ENCODE measurements around the gene BATF3.

BATF3 gene

DNA sequence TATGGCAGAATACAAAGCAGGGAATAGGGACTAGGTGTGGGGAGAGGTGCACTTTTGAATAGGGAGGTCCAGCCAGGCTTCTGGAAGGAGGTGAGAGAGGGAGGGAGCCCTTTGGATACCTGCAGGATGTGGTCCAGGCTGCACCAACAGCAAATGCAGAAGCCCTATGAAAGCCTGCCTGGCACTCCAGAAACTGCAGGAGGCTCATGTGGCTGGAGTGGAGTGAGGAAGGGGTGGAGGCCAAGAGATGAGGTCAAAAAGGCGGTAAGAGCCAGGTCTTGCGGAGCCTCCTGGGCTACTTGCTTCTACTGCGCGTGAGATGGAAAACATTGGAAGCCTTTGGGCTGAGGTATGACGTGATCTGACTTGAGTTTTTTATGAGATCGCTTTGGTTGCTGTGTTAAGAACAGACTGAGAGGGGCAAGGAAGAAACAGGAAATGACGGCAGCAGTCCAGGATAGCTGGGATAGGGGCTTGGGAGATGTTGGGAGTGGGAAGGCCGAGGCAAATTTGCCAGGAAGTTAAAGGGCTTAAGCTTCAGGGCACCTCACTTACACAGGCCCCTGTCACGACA, 4.4 kb upstream of the BATF3 start:
- no peak for DNase-seq (ENCODE audit: low read depth)

DNA sequence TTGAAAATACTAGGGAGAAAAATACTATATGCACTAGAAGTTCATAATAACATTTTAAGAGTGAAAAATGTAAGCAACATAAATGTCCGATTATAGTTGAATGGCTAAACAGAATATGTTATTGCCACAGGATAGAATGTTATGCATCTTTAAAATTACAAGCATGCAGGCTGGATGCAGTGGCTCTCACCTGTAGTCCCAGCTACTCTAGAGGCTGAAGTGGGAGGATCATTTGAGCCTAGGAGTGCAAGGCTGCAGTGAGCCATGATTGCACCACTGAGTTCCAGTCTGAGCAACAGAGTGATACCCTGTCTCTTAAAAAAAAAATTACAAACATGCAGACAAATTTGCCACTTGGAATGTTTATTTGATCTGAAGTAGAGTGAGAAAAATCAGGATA, 3.0 kb upstream of the BATF3 start:
- DNase-seq (ENCODE audit: low read depth): no peak

DNA sequence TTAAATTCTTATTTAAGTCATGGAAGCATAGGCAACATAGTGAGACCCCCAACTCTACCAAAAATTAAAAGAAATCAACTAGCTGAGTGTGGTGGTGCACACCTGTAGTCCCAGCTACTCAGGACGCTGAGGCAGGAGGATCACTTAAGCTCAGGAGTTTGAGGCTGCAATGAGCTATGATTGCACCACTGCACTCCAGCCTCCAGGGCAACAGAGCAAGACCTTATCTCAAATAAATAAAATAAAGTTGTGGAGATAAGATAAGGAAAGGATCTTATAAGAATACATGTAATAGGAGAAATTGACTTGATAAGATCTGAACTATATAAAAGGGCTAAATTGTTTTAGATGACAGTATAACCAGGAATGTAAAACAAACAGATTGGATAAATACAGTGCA, 2.3 kb upstream of the BATF3 start:
- no peak for DNase-seq (ENCODE audit: low read depth)

DNA sequence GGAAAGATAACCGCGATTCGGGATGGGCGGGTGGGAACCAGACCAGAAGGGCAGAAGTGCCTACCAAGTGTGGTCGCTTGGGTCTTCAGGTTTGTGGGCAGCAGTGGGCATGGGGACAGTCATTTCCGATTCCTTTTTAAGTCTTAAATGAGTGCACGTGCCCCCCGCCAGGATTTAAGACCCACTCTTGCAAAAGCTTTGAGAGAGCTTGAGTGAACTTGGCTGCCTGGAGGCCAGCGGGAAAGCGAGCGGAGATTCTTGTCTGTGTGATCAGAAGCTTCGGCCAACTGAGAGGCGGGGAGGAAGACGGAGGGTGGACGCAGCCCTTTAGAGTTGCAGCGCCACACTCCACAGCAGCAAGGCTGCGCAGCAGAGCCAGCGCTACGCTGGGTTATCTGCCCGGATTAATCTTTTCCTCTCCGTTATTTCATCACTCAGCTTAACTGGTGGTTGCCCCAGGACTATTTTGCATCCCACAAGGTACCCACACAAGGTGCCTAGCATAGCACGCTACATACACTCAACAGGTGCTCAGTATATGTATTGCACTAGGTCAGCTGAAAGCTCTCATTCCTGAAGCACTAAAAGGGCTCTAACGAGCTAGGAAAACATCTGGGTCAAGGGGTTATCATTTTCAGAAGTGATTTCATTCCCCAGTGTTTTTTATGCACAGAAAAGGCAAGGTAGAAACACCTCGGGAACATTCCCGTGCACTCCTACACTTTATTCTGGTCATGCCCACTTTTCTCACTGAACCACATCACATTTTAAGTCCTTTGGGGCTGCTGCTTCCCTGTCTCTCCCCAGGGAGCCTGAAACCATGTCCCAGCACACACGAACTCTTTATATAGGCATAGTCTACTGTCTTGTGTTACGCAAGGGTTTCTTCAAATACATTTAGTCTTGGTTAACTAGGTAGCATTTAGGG, 1.5 kb upstream of the BATF3 start:
- DNase-seq (ENCODE audit: low read depth): peak; percentile 48

DNA sequence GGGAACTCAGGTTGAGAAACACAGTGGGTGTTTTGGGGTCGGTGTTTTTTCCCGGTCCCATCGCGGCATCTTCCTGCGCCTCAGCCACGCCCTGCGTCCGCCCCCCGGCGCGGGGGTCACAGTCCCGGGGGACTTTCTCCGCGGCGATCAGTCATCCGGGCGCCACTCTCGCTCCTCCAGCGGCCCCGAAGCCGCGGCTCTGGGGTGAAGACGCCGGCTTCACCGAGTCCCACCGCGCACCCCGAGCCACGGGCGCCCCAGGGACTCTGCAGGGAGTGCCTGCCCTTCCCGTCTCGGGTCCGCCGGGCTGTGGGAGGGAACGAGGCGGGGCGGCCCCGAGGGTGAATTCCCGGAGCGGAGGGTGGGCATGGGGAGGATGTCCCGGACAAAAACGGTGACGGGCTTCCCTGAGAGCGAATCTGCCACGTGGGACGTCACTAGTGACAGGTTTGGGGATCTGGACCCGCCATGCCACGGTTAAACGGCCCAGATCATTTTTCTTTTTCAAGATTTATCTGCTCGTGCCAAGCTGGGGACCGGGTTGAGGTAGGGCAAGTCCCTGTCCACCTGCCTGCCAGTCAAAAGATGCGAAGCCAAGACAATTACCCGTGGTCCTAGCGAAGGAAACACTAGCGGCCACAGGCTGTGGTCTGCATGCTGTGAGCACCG, 717 bp upstream of the BATF3 start:
- DNase-seq (ENCODE audit: low read depth): peak; percentile 17

DNA sequence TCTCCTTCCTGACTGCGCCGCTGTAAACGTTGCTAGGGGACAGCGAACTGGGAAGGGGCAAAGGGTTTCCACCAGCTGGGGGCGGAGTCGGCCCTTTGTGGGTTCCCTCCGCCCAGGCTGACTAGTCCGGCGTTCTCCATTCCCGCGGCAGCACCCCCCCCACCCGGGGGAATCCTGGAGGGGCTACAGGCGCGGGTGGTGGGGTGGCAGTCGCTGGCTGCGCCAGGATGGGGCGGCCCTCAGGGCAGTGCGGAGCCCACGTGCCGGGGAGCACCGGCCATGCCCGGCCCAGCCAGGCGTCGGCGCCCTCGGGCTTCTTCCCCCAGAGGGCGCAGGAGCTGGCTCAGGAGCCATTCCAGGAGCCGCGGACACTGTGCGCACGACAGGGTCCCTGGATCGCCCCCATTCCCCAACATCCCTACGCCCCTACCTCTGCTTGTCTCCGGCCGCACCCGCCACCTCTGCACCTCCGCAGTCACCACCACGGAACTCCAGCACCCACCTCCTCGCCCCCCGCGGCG, 476 bp downstream of the BATF3 start:
- peak; percentile 18 for DNase-seq (ENCODE audit: low read depth)

DNA sequence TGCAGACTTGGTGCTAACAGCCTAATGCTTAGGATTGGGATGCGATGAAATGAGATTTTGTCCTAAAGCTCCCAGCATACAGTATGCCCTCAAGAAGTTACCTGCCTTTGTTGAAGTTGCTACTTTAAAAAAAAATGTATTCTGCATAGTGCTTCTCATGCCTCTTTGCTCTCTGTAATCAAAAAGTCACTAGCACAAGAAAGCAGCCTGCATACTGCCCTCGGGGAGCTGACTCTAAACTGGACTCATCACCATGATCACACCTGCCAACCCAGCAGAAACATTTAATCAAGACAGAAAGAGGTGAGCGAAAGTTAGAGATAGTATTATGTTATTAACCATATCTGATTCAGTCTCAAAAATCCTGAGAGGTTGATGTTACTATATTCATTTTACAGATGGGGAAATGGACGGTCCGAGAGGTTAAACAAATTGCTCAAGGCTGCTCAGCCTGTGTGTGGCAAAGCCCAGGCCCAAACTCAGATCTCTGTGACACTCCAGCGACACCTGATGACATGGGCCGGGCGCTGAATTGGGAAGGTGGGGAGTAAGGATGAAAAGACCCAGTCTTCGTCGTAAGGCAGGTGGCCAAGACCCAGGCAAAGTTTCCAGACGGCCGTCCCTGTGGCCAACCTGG, 1.1 kb downstream of the BATF3 start:
- no peak for DNase-seq (ENCODE audit: low read depth)

DNA sequence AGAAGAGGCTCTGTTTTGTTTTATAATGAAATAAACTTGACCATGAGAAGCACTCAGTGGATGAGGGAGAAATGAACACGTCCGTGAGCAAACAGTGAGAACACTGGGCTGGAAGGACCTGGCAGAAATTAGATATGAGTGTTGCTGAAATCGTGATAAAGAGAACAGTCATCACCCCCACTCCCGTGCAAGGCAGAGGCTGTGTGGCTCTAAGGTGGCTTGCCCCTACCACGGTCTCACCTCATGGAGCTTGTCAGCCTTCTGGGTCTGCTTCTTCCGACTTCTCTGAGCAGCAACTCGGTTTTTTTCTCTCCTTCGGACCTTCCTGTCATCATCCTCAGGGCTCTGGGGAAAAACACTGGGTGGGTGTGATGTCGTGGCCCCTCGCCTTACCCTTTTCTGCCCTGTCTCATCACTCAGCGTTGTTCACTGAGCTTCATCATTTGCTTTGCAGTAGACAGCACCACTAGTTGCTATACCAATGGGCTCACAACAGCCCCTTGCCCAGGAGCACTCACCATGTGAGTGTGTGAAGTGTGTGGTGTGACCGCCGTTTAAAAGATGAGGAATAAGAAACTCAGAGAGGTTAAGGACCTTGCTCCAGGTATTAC, 2.8 kb downstream of the BATF3 start:
- DNase-seq (ENCODE audit: low read depth): no peak

DNA sequence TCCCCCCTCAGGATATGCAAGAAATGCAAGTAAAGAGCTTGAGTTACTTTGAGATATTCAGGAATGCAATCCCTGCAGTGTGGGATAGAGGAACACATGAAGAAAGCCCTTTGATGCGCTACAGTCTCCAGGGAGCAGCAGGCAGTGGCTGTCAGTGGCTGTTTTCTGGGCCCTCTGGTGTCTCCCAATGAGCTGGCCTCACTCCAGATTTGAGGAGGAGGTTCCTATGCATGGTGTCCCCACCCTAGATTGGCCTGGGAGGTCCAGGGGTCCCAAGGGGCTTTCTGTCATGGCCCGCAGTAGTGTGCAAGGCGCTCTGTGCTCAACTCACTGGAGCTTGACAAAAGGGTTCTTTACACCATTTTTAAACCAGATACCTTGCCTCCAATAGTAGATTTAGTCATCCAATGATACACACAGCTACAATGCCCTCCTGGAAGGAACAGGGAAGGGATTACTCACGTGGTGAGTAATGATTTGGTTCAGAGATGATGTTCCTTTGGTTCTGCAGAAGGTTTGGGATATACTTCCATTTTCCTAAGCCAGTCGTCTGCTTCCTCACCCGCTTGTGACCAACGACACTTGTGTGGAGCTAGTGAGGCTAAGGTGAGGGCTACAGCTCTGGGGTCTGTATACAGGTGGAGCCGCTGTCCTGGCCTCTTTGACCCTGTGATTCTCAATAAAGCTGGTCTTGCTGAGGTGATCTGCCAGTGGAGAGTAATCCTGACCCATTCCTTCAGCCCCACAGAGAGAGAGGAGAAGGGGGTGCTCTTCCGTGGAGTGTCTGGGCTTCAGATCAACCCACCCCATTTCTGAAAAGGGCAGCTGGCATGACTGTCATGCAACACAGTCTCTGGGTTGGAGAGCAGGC, 6.6 kb downstream of the BATF3 start:
- DNase-seq (ENCODE audit: low read depth): no peak

DNA sequence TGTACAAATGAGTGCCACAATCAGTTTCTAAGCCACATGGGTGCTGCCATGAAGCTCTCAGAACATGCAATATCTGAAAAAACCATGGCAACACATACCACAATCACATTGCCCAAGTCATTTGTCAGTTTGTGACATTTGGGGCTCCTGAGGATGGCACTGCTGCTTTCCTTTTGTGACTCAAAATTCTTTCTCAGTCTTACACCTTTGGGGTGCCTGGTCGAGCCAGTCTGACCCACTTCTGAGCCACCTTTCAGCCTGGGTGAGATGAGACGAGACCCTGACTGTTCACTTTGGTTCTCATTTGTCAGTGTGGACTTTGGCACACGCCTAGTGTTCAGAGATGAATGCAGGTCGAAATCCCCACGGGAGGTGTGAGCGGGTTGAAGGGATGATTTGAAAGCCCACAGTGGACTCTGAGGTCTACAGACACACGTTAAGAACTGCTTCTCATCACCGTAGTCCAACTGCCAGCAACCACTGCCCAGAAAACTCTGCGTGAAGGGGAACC, 8.0 kb downstream of the BATF3 start:
- DNase-seq (ENCODE audit: low read depth): no peak

DNA sequence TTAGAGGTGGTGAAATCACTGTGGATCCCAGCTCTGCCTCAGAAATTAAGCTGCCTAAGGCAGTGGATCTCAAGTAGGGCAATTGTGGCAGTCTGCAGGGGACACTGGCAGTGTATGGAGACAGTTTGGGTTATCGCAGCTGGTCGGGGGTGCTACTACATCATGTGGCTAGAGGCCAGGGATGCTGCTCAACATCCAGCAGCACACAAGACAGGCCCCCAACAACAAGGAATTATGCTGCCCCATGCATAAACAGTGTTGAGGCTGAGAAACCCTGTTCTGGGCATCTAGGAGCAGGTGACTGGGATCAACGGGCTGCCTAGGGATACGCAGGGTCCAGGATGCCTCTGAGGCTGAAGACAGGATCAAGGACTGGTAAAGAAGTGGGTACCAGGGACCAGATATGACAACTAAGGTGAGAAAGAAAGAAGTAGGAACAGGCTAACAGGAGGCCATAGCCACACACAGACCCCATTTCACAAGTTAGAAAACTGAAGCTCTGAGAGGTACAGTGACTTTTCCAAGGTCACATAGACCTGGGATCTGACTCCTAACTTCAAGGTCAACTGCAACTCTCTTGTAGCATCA, 8.7 kb downstream of the BATF3 start:
- DNase-seq (ENCODE audit: low read depth): no peak

DNA sequence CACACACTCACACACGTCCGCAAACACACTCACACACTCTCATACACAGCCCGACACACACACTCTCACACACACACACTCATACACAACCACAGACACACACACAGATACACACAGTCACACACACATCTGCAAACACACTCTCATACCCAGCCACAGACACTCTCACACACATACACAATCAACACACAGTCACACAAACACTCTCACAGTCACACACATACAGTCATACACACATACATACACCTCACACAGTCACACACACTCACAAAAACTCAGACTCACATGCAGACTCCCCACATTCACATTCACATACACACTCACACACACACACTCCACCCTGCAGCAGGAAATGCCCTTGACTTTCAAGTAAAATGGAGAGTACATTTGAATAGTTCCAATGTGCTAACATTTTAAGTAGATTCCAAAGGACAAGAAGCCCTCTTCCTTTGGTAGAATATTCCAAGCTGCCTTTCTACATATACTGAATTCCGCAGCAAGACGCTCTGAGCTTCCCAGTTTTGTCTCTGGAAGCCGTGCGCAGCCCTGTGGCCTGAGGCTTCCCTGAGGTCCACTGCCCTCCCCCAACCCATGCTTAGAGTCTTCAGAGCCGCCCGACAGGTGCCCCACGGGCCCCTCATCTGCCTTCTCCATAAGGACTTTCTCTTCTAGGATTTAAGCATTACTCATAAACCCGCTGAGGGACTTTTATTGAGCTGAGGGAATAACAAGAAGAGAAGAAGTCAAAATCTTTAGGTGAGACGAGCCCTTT, 9.7 kb downstream of the BATF3 start:
- no peak for DNase-seq (ENCODE audit: low read depth)

DNA sequence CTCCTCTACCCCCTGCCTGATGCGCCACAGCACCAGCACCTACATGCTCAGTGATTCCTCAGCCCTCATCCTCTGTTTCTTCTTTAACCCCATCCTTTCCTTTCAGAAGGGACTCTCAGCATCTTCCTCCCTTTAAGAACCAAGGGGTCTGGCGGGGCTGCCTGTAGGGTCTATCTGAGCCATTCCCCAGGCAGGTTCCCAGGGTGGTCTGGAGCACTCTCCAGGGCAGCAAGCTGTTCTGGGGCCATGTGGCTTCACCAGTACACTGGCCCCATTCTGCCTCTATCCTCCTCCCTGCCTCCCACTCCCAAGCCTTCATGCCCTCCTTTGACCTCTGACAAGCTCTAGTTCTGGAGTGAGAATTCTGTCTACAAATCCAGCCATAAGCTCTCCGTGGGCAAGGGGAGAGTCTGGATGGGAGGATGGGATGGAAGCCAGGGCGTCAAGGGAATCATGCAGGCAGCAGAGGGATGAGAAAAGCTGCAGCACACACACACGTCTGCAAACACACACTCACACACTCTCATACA, 10.4 kb downstream of the BATF3 start:
- DNase-seq (ENCODE audit: low read depth): no peak

DNA sequence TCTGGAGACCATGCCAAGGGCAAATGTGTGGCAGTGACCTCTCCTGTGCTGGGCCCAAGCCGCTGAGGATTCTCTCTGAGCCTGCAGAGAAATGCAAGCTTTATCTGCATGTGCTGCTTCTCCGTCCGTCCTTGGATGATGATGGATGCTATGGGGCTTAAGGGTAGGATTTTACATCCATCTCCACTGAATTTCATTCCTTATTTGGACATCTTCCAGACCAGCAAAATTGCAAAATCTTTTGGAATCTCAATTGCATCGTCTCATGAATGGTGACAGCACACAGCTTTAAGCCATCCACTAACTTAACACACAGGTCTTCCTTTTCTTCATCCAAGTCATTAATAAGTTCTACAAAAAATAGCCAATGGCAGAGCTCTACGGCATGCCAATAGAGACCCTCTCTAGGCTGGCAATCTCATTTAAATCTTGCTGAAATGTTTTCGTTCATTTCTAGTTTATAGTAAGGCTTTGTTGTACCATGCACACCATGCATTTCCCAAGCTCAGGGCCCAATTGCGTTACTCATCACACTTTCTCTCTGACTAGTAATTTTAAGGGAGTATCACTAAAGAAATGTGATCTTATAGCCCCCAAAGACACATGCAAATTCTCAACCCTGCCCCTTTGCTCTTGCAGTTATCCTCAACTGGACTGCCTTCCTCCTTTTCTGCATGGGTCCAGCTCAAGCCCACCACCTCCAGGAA, 11.1 kb downstream of the BATF3 start:
- peak; percentile 39 for DNase-seq (ENCODE audit: low read depth)

DNA sequence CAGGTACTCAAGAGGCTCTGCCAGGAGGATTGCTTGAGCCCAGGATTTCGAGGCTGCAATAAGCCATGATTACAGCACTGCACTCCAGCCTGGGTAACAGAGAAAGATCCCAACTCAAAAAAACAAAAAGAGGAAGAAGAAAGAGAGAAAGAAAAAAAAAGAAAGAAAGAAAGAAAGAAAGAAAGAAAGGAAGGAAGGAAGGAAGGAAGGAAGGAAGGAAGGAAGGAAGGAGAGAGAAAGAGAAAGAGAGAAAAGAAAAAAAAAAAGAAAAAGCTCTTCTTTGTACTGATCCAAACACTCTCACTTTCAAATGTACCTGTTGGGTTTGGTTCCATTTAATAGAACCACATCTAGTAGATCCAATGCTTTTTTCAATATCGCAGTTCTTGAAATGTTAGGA, 11.8 kb downstream of the BATF3 start:
- DNase-seq (ENCODE audit: low read depth): no peak

DNA sequence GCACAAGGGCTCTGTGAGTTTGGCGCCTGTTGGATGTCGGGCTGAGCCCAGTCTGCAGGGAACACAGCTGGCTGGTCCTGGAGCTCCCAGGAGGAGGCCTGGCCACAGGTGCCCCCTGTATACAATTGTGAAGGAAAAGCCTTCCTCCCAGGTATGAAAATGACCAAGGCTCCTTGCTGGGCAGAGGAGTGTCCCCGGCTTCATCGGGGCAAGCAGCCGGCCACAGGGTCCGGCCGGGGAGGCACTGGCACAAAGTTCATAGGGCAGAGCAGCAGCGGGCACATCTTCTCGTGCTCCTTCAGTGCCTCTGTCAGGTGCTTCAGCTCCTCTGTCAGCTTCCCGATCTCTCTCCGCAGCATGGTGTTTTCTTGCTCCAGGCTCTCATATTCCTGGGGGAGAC, 13.0 kb downstream of the BATF3 start:
- DNase-seq (ENCODE audit: low read depth): no peak

DNA sequence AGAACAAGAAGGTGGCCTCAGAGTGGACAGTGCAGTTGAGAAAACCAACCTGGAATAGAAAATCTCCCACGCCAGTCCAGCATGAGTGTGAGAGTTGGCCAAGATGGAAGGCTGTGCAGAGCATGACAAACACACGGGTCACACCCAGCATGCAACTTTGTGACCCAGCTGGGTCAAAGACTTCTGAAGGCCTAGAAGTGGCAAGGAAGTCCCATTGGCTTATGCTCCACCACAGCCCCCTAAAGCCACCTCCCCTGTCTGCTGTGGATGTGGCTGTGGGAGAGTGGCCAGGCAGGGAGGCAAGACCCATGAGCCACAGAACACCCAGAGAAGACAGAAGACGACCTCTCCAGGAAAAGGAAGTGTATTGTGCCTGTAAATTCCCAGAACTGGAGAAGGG, 13.6 kb downstream of the BATF3 start:
- DNase-seq (ENCODE audit: low read depth): no peak

DNA sequence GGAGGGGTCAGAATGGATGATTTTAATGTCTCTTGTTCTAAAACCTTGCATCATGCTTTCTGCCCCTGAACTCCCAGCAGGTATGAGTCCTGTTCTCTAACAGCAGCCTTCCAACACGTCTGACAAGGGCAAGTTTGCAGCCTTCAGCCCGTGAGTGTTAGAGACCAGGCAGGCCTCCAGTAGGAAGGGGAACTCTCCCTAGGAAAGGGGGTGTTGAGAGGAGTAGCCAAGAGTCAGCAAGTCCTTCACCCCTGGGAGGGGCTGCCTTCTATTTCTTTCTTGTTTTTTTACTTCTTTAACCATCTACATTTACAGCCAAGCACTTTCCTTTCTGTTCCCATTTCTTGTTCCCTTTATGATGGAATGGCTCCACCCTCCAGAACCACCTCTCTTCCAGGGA, 14.2 kb downstream of the BATF3 start:
- no peak for DNase-seq (ENCODE audit: low read depth)
